Transverse colon (tissue), 4 donors: Measurements from ENCODE around the gene CDC45.

Source experiments
- CTCF ChIP-seq, 5 experiments: fragments of 200-600 bp in 3 of 5; fragments of 450-650 bp in 2 of 5; sonication (generic) in 3 of 5; IDR thresholded peaks; 1 replicate in 2 of 5; 2 replicates in 3 of 5; pipeline ENCODE4 v1.5.1; 2016 to 2017; ENCODE audit warnings: antibody characterized with exemption in 5 of 5, inconsistent platforms in 3 of 5, mild to moderate bottlenecking in 2 of 5, moderate library complexity in 1 of 5
- EP300 ChIP-seq: sonication (generic); formaldehyde crosslinking; IDR thresholded peaks from one replicate; pipeline ENCODE4 v1.6.1; 2017; ENCODE audit warnings: antibody characterized with exemption, low read depth
- POLR2A ChIP-seq: fragments of 450-650 bp; IDR thresholded peaks from one replicate; pipeline ENCODE4 v1.6.1; 2016; ENCODE audit warnings: antibody characterized with exemption, mild to moderate bottlenecking, moderate library complexity
- POLR2AphosphoS5 ChIP-seq, 3 donors: sonication (generic); formaldehyde crosslinking; IDR thresholded peaks; one replicate each; pipeline ENCODE4 v1.6.1; 2016; ENCODE audit warnings: antibody characterized with exemption in 3 of 3

GRCh38 chr22:19530751-19531150, 51.0 kb downstream of the CDC45 start:
- TF ChIP-seq CTCF (IDR thresholded peaks at IDR 0.05) = no peak
- TF ChIP-seq POLR2AphosphoS5 (IDR thresholded peaks at IDR 0.05) = no peak
- no peak for TF ChIP-seq POLR2A
- TF ChIP-seq EP300 = no peak
